Neuronal stem cell (in vitro differentiated cells): ENCODE measurements around the gene MAP3K12.

Experiments
- DNase-seq: peaks from one replicate; pipeline ENCODE4 v3.0.0-alpha.2; 2013; ENCODE audit warnings: low spot score
- H2AFZ ChIP-seq: one replicate; pipeline ENCODE4 v1.6.1; 2013; ENCODE audit warnings: mild to moderate bottlenecking, low read length, inconsistent platforms
- H2AK5ac ChIP-seq: 2 replicates; pipeline ENCODE4 v1.6.1; 2013; ENCODE audit warnings: low read depth, mild to moderate bottlenecking, inconsistent platforms, low read length, moderate library complexity, mixed read lengths
- H2BK120ac ChIP-seq: 2 replicates; pipeline ENCODE4 v1.6.1; 2013; ENCODE audit warnings: low read depth, mild to moderate bottlenecking, inconsistent platforms, low read length, moderate library complexity, mixed read lengths
- H2BK12ac ChIP-seq: one replicate; pipeline ENCODE4 v1.6.1; 2013; ENCODE audit warnings: low read length, inconsistent platforms
- H2BK15ac ChIP-seq: 2 replicates; pipeline ENCODE4 v1.6.1; 2013; ENCODE audit warnings: mild to moderate bottlenecking, low read length, inconsistent platforms, mixed read lengths
- H2BK5ac ChIP-seq: one replicate; pipeline ENCODE4 v1.6.1; 2013; ENCODE audit warnings: inconsistent platforms, mild to moderate bottlenecking, low read length, moderate library complexity
- H3K14ac ChIP-seq: one replicate; pipeline ENCODE4 v1.6.1; 2013; ENCODE audit warnings: low read length, inconsistent platforms
- H3K18ac ChIP-seq: 2 replicates; pipeline ENCODE4 v1.6.1; 2013; ENCODE audit warnings: low read length, inconsistent platforms
- H3K23ac ChIP-seq: 2 replicates; pipeline ENCODE4 v1.6.1; 2013; ENCODE audit warnings: low read depth, mild to moderate bottlenecking, mixed read lengths, low read length, inconsistent platforms; ENCODE audit not compliant: poor library complexity
- H3K27ac ChIP-seq: replicated peaks from 3 replicates; pipeline ENCODE4 v1.5.1; 2013; ENCODE audit warnings: low read length, inconsistent platforms
- H3K27me3 ChIP-seq, 3 experiments: 2 replicates each; pipeline ENCODE4 v1.6.1; 2013; ENCODE audit warnings: low read length in 3 of 3, mild to moderate bottlenecking in 2 of 3, inconsistent platforms in 1 of 3, low read depth in 1 of 3, mixed read lengths in 1 of 3, moderate library complexity in 1 of 3; ENCODE audit not compliant: control insufficient read depth in 3 of 3, insufficient read depth in 3 of 3
- H3K36me3 ChIP-seq, 2 donors: replicated peaks in 1 of 2; 2 replicates each; pipeline ENCODE4 v1.6.1; 2013; ENCODE audit warnings: low read length in 2 of 2; ENCODE audit not compliant: control insufficient read depth in 2 of 2, insufficient read depth in 2 of 2
- H3K4ac ChIP-seq: 2 replicates; pipeline ENCODE4 v1.6.1; 2013; ENCODE audit warnings: inconsistent platforms, mild to moderate bottlenecking, low read length, moderate library complexity
- H3K4me1 ChIP-seq, 2 donors: 1 replicate in 1 of 2; 2 replicates in 1 of 2; pipeline ENCODE4 v1.6.1; 2013; ENCODE audit warnings: low read length in 2 of 2, low read depth in 1 of 2; ENCODE audit not compliant: control insufficient read depth in 2 of 2, insufficient read depth in 1 of 2
- H3K4me2 ChIP-seq: one replicate; pipeline ENCODE4 v1.6.1; 2013; ENCODE audit warnings: mild to moderate bottlenecking, low read length, inconsistent platforms; ENCODE audit not compliant: insufficient read depth, poor library complexity, severe bottlenecking
- H3K4me3 ChIP-seq, 2 donors: 2 replicates each; pipeline ENCODE4 v1.5.1; 2013; ENCODE audit warnings: low read length in 2 of 2, mild to moderate bottlenecking in 2 of 2, inconsistent platforms in 1 of 2, moderate library complexity in 1 of 2
- H3K79me1 ChIP-seq: one replicate; pipeline ENCODE4 v1.6.1; 2013; ENCODE audit warnings: low read depth, mild to moderate bottlenecking, inconsistent platforms, low read length, moderate library complexity
- H3K9ac ChIP-seq: one replicate; pipeline ENCODE4 v1.6.1; 2013; ENCODE audit warnings: mild to moderate bottlenecking, low read depth, low read length, inconsistent platforms; ENCODE audit not compliant: poor library complexity
- H3K9me3 ChIP-seq, 2 donors: replicated peaks in 1 of 2; 2 replicates each; pipeline versions ENCODE3 to v1.6.1; 2013; ENCODE audit warnings: low read length in 2 of 2, mild to moderate bottlenecking in 2 of 2, inconsistent platforms in 1 of 2, low read depth in 1 of 2, mixed read lengths in 1 of 2, moderate library complexity in 1 of 2; ENCODE audit not compliant: control insufficient read depth in 2 of 2, insufficient read depth in 1 of 2
- H4K8ac ChIP-seq: one replicate; pipeline ENCODE4 v1.6.1; 2013; ENCODE audit warnings: low read depth, mild to moderate bottlenecking, inconsistent platforms, low read length, moderate library complexity
- H4K91ac ChIP-seq: one replicate; pipeline ENCODE4 v1.6.1; 2013; ENCODE audit warnings: low read length, low read depth, mild to moderate bottlenecking, inconsistent platforms; ENCODE audit not compliant: poor library complexity
- WGBS, 2 donors: extraction: QIAGEN DNeasy Blood & Tissue Kit; methylation state at CpG; one replicate each; pipeline ENCODE4 v1.1.7; 2013; ENCODE audit warnings: missing lambda C conversion rate in 2 of 2, mixed read lengths in 1 of 2; ENCODE audit not compliant: insufficient read length in 2 of 2, insufficient replicate concordance in 1 of 2; ENCODE audit errors: extremely low coverage in 2 of 2; 5-methylcytosine and 5-hydroxymethylcytosine counted together

The MAP3K12 gene

DNA sequence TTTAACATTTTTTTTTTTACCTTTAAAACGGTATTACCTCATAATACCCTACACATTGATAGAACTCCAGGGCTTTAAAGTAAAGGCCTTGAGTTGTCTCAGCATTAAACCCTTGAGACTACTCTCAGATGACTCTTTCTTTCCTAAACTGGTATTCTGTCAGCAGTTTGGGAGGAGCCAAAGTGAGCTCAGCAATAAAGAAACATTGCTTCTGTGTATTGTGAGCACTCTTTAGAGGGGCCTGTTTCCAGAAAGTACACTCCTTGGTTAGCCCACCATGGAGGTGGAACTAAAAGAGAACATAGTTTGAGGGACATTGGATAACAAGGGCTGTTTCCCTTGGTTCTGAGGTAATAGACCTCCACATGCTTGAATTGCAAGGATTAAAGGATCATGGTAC is 20.4 kb downstream of the MAP3K12 start:
- Histone ChIP-seq H3K9me3 (no peaks in the 10 kb centered on the region), H3K14ac (no peak overlapping the region), H2BK15ac (no peak overlapping the region), H2AK5ac (no peak overlapping the region), H2BK12ac (no peak overlapping the region), H3K27ac (peak overlapping the region; percentile 45), H3K18ac (no peak overlapping the region), H3K36me3 (peaks cover 60 to 98% of the 10 kb centered on the region in 2 donors), H3K4me2 (no peak overlapping the region), H3K4ac (no peak overlapping the region), H3K27me3 (no peaks in the 10 kb centered on the region), H4K8ac (no peak overlapping the region), H3K79me1 (peaks cover 5% of the 10 kb centered on the region), H3K9ac (no peak overlapping the region), H2BK5ac (no peak overlapping the region), H2BK120ac (no peak overlapping the region), H3K4me3 (no peak overlapping the region), H4K91ac (no peak overlapping the region), H3K23ac (no peak overlapping the region), H3K4me1 (peaks cover 5 to 16% of the 10 kb centered on the region in 2 donors), H2AFZ (no peak overlapping the region)
- no peak for DNase-seq
- WGBS, 2 donors: 100% methylated on average over 1 of the region's 1 CpG; no CpG with 5 or more reads in 1 of the 2 donors

DNA sequence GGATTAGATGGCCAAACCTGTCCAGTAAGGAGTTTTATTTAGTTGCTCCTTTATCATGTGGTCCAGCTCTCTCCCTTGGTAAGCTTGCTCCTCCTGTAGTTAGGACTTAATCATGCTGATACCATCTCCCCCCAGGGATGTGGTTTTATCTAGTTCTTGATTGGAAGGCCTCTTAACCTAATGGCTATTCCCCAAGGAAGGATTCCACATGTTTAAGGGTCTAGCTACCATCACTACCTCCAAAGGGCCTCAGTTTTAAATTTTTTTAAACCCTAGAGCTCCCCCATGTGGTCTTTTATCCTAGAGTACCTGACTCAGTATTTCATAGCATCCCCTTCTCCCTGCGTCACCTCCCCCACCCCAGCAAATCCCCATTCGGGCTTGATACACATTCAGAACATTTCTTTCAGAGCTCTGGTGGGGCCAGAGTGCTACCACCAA is 22.5 kb downstream of the MAP3K12 start:
- Histone ChIP-seq H3K9ac (no peak overlapping the region), H3K79me1 (peaks cover 5% of the 10 kb centered on the region), H3K4ac (no peak overlapping the region), H4K91ac (no peak overlapping the region), H2BK5ac (no peak overlapping the region), H3K4me1 (peaks cover 5 to 18% of the 10 kb centered on the region in 2 donors), H3K27me3 (no peaks in the 10 kb centered on the region), H3K14ac (no peak overlapping the region), H3K36me3 (peaks cover 49 to 98% of the 10 kb centered on the region in 2 donors), H3K23ac (no peak overlapping the region), H3K9me3 (no peaks in the 10 kb centered on the region), H3K4me2 (no peak overlapping the region), H2BK12ac (no peak overlapping the region), H2BK15ac (no peak overlapping the region), H3K4me3 (no peak overlapping the region), H2BK120ac (no peak overlapping the region), H4K8ac (no peak overlapping the region), H3K27ac (no peak overlapping the region), H2AFZ (no peak overlapping the region), H3K18ac (no peak overlapping the region), H2AK5ac (no peak overlapping the region)
- DNase-seq: no peak
- WGBS, 2 donors: no CpG with 5 or more reads among the region's 2 CpGs

DNA sequence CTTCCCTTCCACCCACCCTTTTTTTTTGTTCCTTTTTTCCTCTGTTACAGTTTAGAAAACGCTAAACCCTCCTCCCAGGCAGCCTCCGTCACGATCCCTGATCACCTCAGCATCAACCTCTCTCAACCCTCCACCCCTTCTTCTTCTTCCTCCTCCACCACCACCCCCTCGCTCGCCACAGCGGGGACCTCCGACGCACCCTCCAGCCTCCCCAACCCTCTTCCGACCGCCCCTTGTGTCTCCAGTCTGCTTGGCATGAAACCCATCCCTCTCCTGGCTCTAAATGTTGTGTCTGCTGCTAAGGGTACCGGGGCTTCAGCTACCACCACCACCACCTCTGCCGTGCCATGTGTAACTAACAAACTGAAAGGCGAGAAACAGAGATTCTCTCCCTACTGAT is 24.4 kb downstream of the MAP3K12 start:
- Histone ChIP-seq H3K4me3 (no peak overlapping the region), H3K4ac (no peak overlapping the region), H2AK5ac (no peak overlapping the region), H2AFZ (no peak overlapping the region), H3K9me3 (no peaks in the 10 kb centered on the region), H2BK12ac (no peak overlapping the region), H2BK5ac (no peak overlapping the region), H3K4me1 (peaks cover 2 to 11% of the 10 kb centered on the region in 2 donors), H3K23ac (no peak overlapping the region), H3K18ac (no peak overlapping the region), H2BK120ac (no peak overlapping the region), H2BK15ac (no peak overlapping the region), H4K8ac (no peak overlapping the region), H3K27ac (no peak overlapping the region), H4K91ac (no peak overlapping the region), H3K14ac (no peak overlapping the region), H3K9ac (no peak overlapping the region), H3K4me2 (no peak overlapping the region), H3K79me1 (peaks cover 5% of the 10 kb centered on the region), H3K27me3 (no peaks in the 10 kb centered on the region), H3K36me3 (peaks cover 50 to 98% of the 10 kb centered on the region in 2 donors)
- WGBS, 2 donors: no CpG with 5 or more reads among the region's 13 CpGs
- no peak for DNase-seq

DNA sequence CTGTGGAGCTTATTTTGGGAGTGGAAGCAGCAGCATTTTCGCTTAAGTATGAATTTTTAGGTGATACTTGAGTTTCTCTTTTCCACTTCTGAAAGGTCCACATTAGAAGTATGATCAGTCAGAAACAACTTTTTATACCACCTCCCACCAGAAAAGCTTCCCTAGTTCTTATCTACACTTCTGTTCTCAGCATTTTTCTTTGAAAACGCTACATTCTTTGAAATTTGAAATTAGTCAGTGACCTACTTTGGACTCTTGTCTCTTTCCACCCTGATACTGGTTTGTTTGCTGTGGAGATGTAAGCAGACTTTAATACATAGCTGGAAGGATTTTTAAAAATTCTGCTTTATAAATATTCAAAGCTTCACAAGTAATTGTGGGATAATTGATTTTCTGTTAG is 25.2 kb downstream of the MAP3K12 start:
- Histone ChIP-seq H3K27me3 (no peaks in the 10 kb centered on the region), H2AK5ac (no peak overlapping the region), H3K36me3 (peaks cover 50 to 98% of the 10 kb centered on the region in 2 donors), H3K4me2 (no peak overlapping the region), H2BK15ac (no peak overlapping the region), H4K91ac (no peak overlapping the region), H3K27ac (no peak overlapping the region), H3K4ac (no peak overlapping the region), H4K8ac (no peak overlapping the region), H3K4me1 (peaks cover 2 to 10% of the 10 kb centered on the region in 2 donors), H2BK120ac (no peak overlapping the region), H2BK12ac (no peak overlapping the region), H3K79me1 (peaks cover 5% of the 10 kb centered on the region), H3K9ac (no peak overlapping the region), H3K18ac (no peak overlapping the region), H2AFZ (no peak overlapping the region), H3K9me3 (no peaks in the 10 kb centered on the region), H2BK5ac (no peak overlapping the region), H3K14ac (no peak overlapping the region), H3K4me3 (no peak overlapping the region), H3K23ac (no peak overlapping the region)
- WGBS, 2 donors: no CpG with 5 or more reads among the region's 2 CpGs
- DNase-seq: no peak
